HepG2 (cell line): ENCODE results near the gene ILDR2.

Experiments used
- BRF2 ChIP-seq: sonication (generic); formaldehyde crosslinking; IDR thresholded peaks from 2 replicates; pipeline ENCODE4 v1.8.1; 2022; ENCODE audit warnings: mild to moderate bottlenecking, missing genetic modification reagents
- EZH2 ChIP-seq: conservative IDR thresholded peaks from 2 replicates; pipeline ENCODE4 v1.6.1; 2012; ENCODE audit warnings: mild to moderate bottlenecking, low read depth, low read length, moderate library complexity
- NCOA2 ChIP-seq: sonication (generic); formaldehyde crosslinking; IDR thresholded peaks from 2 replicates; pipeline ENCODE4 v1.8.0; 2022; ENCODE audit warnings: inconsistent platforms
- TCF7 ChIP-seq: sonication (generic); IDR thresholded peaks from 2 replicates; pipeline ENCODE4 v1.6.1; 2016; ENCODE audit warnings: antibody characterized with exemption, low read depth
- TF ChIP-seq, protein P1 (sequence below): sonication (generic); formaldehyde crosslinking; IDR thresholded peaks from 2 replicates; pipeline ENCODE4 v1.5.0; 2020; ENCODE audit warnings: mild to moderate bottlenecking, missing genetic modification reagents, moderate library complexity

DNA sequence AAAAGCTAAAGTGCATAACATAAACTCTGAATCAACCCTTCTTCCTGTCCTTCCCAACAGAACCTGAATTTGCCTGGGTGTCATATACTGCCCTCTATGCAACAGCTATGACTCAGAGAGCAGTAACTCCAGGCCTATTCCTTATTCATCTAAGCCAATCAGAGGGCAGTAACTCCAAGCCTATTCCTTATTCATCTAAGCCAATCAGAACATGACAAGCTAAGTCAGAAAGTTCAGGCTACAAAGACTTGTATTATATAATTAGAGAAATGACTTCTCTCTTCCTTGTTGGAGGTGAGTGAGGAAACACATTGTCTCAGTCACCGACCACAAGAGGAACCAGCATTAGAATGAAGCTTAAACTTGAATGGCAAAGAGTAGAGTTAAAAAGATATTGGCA lies 73.1 kb downstream of the ILDR2 start:
- TF ChIP-seq, protein P1, sequence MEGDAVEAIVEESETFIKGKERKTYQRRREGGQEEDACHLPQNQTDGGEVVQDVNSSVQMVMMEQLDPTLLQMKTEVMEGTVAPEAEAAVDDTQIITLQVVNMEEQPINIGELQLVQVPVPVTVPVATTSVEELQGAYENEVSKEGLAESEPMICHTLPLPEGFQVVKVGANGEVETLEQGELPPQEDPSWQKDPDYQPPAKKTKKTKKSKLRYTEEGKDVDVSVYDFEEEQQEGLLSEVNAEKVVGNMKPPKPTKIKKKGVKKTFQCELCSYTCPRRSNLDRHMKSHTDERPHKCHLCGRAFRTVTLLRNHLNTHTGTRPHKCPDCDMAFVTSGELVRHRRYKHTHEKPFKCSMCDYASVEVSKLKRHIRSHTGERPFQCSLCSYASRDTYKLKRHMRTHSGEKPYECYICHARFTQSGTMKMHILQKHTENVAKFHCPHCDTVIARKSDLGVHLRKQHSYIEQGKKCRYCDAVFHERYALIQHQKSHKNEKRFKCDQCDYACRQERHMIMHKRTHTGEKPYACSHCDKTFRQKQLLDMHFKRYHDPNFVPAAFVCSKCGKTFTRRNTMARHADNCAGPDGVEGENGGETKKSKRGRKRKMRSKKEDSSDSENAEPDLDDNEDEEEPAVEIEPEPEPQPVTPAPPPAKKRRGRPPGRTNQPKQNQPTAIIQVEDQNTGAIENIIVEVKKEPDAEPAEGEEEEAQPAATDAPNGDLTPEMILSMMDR (CRISPR knock-in tag): no peak
- TF ChIP-seq NCOA2 (CRISPR knock-in tag) (no peak), BRF2 (CRISPR knock-in tag) (no peak), TCF7 (no peak), EZH2 (no peak)
